Lower leg skin (tissue), 4 donors: ENCODE measurements around the gene PCDHGB6. TPM values are rescaled to one million over a fixed set of nuclear protein-coding genes. Genes with fewer than 3 reads are reported as not detected.

Experiments used
- DNase-seq, 2 donors: peaks; one replicate each; pipeline ENCODE4 v3.0.0-alpha.2; 2019; ENCODE audit warnings: low spot score in 2 of 2
- H3K4me3 ChIP-seq: fragments of 200-600 bp; sonication (generic); 2 replicates; pipeline ENCODE4 v1.5.1; 2017; ENCODE audit warnings: mild to moderate bottlenecking, low read depth; ENCODE audit not compliant: poor library complexity, severe bottlenecking
- CTCF ChIP-seq, 3 donors: fragments of 450-650 bp; IDR thresholded peaks; one replicate each; pipeline ENCODE4 v1.5.1; 2016; ENCODE audit warnings: antibody characterized with exemption in 3 of 3, mild to moderate bottlenecking in 3 of 3, moderate library complexity in 2 of 3
- POLR2A ChIP-seq, 2 donors: fragments of 450-650 bp; IDR thresholded peaks; one replicate each; pipeline ENCODE4 v1.6.1; 2016 to 2017; ENCODE audit warnings: antibody characterized with exemption in 2 of 2, mild to moderate bottlenecking in 1 of 2, moderate library complexity in 1 of 2
- WGBS, 2 donors: methylation state at CpG; one replicate each; pipeline ENCODE4 v1.1.5; 2018; 5-methylcytosine and 5-hydroxymethylcytosine counted together
- intact Hi-C: fragments of 100-400 bp; cut with DNase I; formaldehyde crosslinking; loops from one replicate; pipeline ENCODE4 v1.15.0; 2023; ENCODE audit warnings: low total_unique reads
- total RNA-seq, 4 donors: library from RNA; depleted of rRNA; stranded (reverse); fragments of >200 nt; gene quantifications; one replicate each; pipeline ENCODE4 v1.1.0, GENCODE V29; 2016

The PCDHGB6 gene
- total RNA-seq, 4 donors from 2014 or later = 4.4 to 7.4 (median 6.6) TPM

GRCh38 chr5:141420855-141421488, 13.2 kb downstream of the PCDHGB6 start, which contains the start of gene PCDHGA11:
PCDHGA11 (plus strand) TSS chr5:141421051; CDS start chr5:141421228, 177 bp downstream.
- no peak within 1 kb of the TSS for H3K4me3 ChIP-seq
- DNase-seq = no peak
- WGBS, 2 donors = 10 to 15% methylated on average over 35 to 40 of the region's 42 CpGs
- TF ChIP-seq CTCF (IDR thresholded peaks at IDR 0.05) = no peak
- TF ChIP-seq POLR2A (IDR thresholded peaks at IDR 0.05) = no peak
- intact Hi-C loops = no loop called here

DNA sequence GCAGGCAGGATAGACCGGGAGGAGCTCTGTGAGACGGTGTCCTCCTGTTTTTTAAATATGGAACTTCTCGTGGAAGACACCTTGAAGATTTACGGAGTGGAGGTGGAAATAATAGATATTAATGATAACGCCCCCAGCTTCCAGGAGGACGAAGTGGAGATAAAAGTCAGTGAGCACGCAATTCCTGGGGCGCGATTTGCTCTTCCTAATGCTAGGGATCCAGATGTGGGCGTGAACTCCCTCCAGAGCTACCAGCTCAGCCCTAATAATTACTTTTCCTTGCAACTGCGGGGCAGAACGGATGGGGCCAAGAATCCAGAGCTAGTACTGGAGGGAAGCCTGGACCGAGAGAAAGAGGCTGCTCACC, 13.7 kb downstream of the PCDHGB6 start:
- TF ChIP-seq POLR2A (IDR thresholded peaks at IDR 0.05) (no peak), CTCF (IDR thresholded peaks at IDR 0.05) (no peak)
- DNase-seq = no peak
- 12% methylated on average over 13 of the region's 13 CpGs for WGBS, 2 donors
- no peak overlapping the region for H3K4me3 ChIP-seq
- intact Hi-C loops = no loop called here

- WGBS, 2 donors = 14 to 23% methylated on average over 6 to 26 of the region's 42 CpGs
- intact Hi-C loops = no loop called here
- H3K4me3 ChIP-seq = no peak overlapping the region
- TF ChIP-seq CTCF (IDR thresholded peaks at IDR 0.05) (no peak), POLR2A (IDR thresholded peaks at IDR 0.05) (no peak)
- no peak for DNase-seq
Observed at GRCh38 chr5:141422742-141423291, 15.0 kb downstream of the PCDHGB6 start.

- no peak overlapping the region for H3K4me3 ChIP-seq
- DNase-seq = no peak
Observed at GRCh38 chr5:141427783-141428426, 20.1 kb downstream of the PCDHGB6 start.

DNA sequence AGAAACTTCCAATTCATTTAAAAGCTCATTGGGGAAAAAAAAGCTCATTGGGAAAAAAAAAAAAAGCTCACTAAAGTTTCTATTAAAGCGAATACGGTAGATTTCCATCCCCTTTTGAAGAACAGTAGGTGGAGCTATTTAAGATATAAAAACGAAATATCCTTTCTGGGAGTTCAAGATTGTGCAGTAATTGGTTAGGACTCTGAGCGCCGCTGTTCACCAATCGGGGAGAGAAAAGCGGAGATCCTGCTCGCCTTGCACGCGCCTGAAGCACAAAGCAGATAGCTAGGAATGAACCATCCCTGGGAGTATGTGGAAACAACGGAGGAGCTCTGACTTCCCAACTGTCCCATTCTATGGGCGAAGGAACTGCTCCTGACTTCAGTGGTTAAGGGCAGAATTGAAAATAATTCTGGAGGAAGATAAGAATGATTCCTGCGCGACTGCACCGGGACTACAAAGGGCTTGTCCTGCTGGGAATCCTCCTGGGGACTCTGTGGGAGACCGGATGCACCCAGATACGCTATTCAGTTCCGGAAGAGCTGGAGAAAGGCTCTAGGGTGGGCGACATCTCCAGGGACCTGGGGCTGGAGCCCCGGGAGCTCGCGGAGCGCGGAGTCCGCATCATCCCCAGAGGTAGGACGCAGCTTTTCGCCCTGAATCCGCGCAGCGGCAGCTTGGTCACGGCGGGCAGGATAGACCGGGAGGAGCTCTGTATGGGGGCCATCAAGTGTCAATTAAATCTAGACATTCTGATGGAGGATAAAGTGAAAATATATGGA, 22.7 kb downstream of the PCDHGB6 start, which contains the start of gene PCDHGA12:
PCDHGA12 (plus strand) TSS at position 176 of the 782 bp plus-strand sequence; CDS start at position 429, 253 bp downstream.
- no peak for DNase-seq
- no peak within 1 kb of the TSS for H3K4me3 ChIP-seq
- intact Hi-C loops = no loop called here
- WGBS, 2 donors = 11 to 14% methylated on average over 32 to 33 of the region's 33 CpGs
- TF ChIP-seq CTCF (IDR thresholded peaks at IDR 0.05) (no peak), POLR2A (IDR thresholded peaks at IDR 0.05) (no peak)

More at GRCh38 chr5:141427783-141428426, 20.1 kb downstream of the PCDHGB6 start:
- 46 to 47% methylated on average over 44 to 53 of the region's 53 CpGs for WGBS, 2 donors
- intact Hi-C loops = no loop called here
- no peak for TF ChIP-seq POLR2A (IDR thresholded peaks at IDR 0.05)
- no peak for TF ChIP-seq CTCF (IDR thresholded peaks at IDR 0.05)
